ENCODE measurements around the gene AIG1. TPM values are rescaled to one million over a fixed set of nuclear protein-coding genes. Genes with fewer than 3 reads are reported as not detected.

Gene AIG1
- polyA plus RNA-seq, 1 of the 3 experiments (the other 2 are of a cell fraction) = 36.8 TPM

DNA sequence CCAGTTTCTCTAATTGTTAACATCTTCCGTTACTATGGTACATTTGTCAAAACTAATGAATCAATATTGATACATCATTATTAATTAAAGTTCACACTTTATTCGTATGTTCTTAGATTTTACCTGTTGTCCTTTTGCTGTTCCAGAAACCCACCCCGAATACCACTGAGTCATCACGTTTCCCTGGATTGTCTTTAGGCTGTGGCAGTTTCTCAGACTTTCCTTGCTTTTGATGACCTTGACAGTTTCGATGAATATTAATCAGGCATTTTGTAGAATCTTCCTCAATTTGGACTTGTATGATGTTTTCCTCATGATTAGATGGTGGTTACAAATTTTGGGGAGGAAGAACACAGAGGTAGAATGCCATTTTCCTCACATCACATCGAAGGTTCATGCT, 39.1 kb upstream of the AIG1 start:
- CTCF ChIA-PET = no interaction called here
- no peak overlapping the region for H2AFZ ChIP-seq (ENCODE audit: low read depth)
- H4K20me1 ChIP-seq (ENCODE audit: insufficient read depth) = no peaks in the 10 kb centered on the region
- H3K9me2 ChIP-seq = no peaks in the 10 kb centered on the region
- POLR2A ChIA-PET = no interaction called here
- no peaks in the 10 kb centered on the region for H3K36me3 ChIP-seq (replicated peaks in 1 of 2; ENCODE audit: control insufficient read depth in 1 of 2, insufficient read depth in 2 of 2, low read length in 1 of 2)
- no peak overlapping the region for H3K4me2 ChIP-seq
- no peaks in the 10 kb centered on the region for H3F3A ChIP-seq (replicated peaks; ENCODE audit: insufficient read depth)
- no peak overlapping the region for H3K27ac ChIP-seq (ENCODE audit: low read depth in 2 of 2, low read length in 1 of 2)
- TF ChIP-seq, protein P1, sequence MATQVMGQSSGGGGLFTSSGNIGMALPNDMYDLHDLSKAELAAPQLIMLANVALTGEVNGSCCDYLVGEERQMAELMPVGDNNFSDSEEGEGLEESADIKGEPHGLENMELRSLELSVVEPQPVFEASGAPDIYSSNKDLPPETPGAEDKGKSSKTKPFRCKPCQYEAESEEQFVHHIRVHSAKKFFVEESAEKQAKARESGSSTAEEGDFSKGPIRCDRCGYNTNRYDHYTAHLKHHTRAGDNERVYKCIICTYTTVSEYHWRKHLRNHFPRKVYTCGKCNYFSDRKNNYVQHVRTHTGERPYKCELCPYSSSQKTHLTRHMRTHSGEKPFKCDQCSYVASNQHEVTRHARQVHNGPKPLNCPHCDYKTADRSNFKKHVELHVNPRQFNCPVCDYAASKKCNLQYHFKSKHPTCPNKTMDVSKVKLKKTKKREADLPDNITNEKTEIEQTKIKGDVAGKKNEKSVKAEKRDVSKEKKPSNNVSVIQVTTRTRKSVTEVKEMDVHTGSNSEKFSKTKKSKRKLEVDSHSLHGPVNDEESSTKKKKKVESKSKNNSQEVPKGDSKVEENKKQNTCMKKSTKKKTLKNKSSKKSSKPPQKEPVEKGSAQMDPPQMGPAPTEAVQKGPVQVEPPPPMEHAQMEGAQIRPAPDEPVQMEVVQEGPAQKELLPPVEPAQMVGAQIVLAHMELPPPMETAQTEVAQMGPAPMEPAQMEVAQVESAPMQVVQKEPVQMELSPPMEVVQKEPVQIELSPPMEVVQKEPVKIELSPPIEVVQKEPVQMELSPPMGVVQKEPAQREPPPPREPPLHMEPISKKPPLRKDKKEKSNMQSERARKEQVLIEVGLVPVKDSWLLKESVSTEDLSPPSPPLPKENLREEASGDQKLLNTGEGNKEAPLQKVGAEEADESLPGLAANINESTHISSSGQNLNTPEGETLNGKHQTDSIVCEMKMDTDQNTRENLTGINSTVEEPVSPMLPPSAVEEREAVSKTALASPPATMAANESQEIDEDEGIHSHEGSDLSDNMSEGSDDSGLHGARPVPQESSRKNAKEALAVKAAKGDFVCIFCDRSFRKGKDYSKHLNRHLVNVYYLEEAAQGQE (IDR thresholded peaks at IDR 0.05; ENCODE audit: low read depth, low read length) = no peak
- TF ChIP-seq NRF1 (IDR thresholded peaks at IDR 0.05; ENCODE audit: low read depth, low read length) (no peak), NFIC (IDR thresholded peaks at IDR 0.05; ENCODE audit: borderline replicate concordance) (no peak), SIN3A (IDR thresholded peaks at IDR 0.05; ENCODE audit: borderline replicate concordance, low read depth, low read length) (no peak), ELF1 (IDR thresholded peaks at IDR 0.05) (no peak), EZH2phosphoT487 (IDR thresholded peaks at IDR 0.05; ENCODE audit: borderline replicate concordance, low read depth) (no peak), RXRA (IDR thresholded peaks at IDR 0.05; ENCODE audit: borderline replicate concordance, low read depth) (no peak), SMC3 (IDR thresholded peaks at IDR 0.05; ENCODE audit: low read depth, low read length) (no peak), EP300 (IDR thresholded peaks at IDR 0.05; ENCODE audit: borderline replicate concordance in 1 of 2, low read depth in 1 of 2, low read length in 1 of 2) (no peak), TEAD4 (IDR thresholded peaks at IDR 0.05; ENCODE audit: borderline replicate concordance, insufficient read depth) (no peak), RFX5 (IDR thresholded peaks at IDR 0.05; ENCODE audit: low read length) (no peak), TAF1 (IDR thresholded peaks at IDR 0.05; ENCODE audit: borderline replicate concordance, low read depth, low read length) (no peak), JUND (IDR thresholded peaks at IDR 0.05) (no peak)
- TF ChIP-seq, protein P2, sequence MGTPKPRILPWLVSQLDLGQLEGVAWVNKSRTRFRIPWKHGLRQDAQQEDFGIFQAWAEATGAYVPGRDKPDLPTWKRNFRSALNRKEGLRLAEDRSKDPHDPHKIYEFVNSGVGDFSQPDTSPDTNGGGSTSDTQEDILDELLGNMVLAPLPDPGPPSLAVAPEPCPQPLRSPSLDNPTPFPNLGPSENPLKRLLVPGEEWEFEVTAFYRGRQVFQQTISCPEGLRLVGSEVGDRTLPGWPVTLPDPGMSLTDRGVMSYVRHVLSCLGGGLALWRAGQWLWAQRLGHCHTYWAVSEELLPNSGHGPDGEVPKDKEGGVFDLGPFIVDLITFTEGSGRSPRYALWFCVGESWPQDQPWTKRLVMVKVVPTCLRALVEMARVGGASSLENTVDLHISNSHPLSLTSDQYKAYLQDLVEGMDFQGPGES (IDR thresholded peaks at IDR 0.05; ENCODE audit: low read depth, low read length) = no peak
- TF ChIP-seq, protein P3, sequence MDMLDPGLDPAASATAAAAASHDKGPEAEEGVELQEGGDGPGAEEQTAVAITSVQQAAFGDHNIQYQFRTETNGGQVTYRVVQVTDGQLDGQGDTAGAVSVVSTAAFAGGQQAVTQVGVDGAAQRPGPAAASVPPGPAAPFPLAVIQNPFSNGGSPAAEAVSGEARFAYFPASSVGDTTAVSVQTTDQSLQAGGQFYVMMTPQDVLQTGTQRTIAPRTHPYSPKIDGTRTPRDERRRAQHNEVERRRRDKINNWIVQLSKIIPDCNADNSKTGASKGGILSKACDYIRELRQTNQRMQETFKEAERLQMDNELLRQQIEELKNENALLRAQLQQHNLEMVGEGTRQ (IDR thresholded peaks at IDR 0.05; ENCODE audit: borderline replicate concordance, low read depth, low read length) = no peak
- TF ChIP-seq, protein P4, sequence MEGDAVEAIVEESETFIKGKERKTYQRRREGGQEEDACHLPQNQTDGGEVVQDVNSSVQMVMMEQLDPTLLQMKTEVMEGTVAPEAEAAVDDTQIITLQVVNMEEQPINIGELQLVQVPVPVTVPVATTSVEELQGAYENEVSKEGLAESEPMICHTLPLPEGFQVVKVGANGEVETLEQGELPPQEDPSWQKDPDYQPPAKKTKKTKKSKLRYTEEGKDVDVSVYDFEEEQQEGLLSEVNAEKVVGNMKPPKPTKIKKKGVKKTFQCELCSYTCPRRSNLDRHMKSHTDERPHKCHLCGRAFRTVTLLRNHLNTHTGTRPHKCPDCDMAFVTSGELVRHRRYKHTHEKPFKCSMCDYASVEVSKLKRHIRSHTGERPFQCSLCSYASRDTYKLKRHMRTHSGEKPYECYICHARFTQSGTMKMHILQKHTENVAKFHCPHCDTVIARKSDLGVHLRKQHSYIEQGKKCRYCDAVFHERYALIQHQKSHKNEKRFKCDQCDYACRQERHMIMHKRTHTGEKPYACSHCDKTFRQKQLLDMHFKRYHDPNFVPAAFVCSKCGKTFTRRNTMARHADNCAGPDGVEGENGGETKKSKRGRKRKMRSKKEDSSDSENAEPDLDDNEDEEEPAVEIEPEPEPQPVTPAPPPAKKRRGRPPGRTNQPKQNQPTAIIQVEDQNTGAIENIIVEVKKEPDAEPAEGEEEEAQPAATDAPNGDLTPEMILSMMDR (IDR thresholded peaks at IDR 0.05) = no peak
- TF ChIP-seq, protein P5, sequence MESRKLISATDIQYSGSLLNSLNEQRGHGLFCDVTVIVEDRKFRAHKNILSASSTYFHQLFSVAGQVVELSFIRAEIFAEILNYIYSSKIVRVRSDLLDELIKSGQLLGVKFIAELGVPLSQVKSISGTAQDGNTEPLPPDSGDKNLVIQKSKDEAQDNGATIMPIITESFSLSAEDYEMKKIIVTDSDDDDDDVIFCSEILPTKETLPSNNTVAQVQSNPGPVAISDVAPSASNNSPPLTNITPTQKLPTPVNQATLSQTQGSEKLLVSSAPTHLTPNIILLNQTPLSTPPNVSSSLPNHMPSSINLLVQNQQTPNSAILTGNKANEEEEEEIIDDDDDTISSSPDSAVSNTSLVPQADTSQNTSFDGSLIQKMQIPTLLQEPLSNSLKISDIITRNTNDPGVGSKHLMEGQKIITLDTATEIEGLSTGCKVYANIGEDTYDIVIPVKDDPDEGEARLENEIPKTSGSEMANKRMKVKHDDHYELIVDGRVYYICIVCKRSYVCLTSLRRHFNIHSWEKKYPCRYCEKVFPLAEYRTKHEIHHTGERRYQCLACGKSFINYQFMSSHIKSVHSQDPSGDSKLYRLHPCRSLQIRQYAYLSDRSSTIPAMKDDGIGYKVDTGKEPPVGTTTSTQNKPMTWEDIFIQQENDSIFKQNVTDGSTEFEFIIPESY (IDR thresholded peaks at IDR 0.05; ENCODE audit: borderline replicate concordance, low read depth) = no peak
- DNase-seq = no peak
- WGBS (ENCODE audit: low lambda C conversion rate) = 88% methylated on average over 6 of the region's 6 CpGs
- no peaks in the 10 kb centered on the region for H3K9me3 ChIP-seq
- no peaks in the 10 kb centered on the region for H3K27me3 ChIP-seq (ENCODE audit: insufficient read depth)
- H3K79me2 ChIP-seq (ENCODE audit: insufficient read depth) = no peaks in the 10 kb centered on the region
- H3K4me3 ChIP-seq (ENCODE audit: low read depth in 2 of 2, low read length in 1 of 2) = no peak overlapping the region
- no peak overlapping the region for H3K9ac ChIP-seq
- no peaks in the 10 kb centered on the region for H3K4me1 ChIP-seq (ENCODE audit: control insufficient read depth in 1 of 2, insufficient read depth in 2 of 2, low read depth in 1 of 2, low read length in 1 of 2)
